ENCODE data around the gene SHROOM3. TPM values are rescaled to one million over a fixed set of nuclear protein-coding genes. Genes with fewer than 3 reads are reported as not detected.

Gene SHROOM3
- total RNA-seq (10 to 100 TPM in 2 of 4 donors, 1 to 10 TPM in 2; 5.1 to 57.4 (median 13.3) TPM), polyA plus RNA-seq (10 to 100 TPM; 28.2 to 71.0 (median 63.6) TPM)

DNA sequence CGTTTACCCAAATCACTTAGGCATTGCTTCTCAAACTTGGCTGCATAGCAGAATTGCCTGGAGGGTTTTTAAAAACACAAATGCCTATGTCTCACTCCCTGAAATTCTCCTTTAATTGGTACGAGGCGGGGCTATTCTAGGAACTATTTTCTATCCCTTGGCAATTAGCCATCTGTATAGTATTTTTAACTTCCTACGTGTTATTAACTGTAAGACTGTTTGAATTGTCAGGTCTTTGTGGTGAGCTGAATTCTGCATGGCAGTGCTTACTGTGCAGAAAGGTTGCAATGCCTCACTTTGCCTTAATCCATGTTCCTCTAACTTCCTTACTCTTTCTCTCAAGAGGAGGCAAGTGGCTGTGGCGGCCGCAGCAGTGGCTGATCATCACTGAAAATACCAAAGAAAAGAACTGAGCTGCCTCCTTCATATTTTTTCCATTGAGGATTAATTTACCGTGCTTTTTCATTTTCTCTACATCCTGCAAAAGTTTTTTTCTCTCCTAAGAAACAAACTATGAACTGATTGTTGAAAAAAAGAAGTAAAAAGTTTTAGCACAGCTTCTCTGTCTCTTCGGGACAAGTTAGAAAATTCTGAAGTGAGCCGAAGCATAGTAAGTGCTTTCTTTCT, at the start of gene SHROOM3:
Gene SHROOM3 (plus strand): TSS at position 329 of the 627 bp plus-strand sequence. CDS start 824 bp downstream, outside the sequence.
- TF ChIP-seq EP300 (IDR thresholded peaks at IDR 0.05): no peak
- TF ChIP-seq POLR2AphosphoS5 (IDR thresholded peaks at IDR 0.05): no peak
- TF ChIP-seq POLR2A (IDR thresholded peaks at IDR 0.05): no peak
- Histone ChIP-seq H3K4me3 (peak within 1 kb of the TSS in 3 of 4 donors; percentile 26 to 40 (median 36)), H3K9me3 (peaks cover 0 to 1% (median 0%) of the 10 kb centered on the region in 4 donors), H3K27ac (peak within 1 kb of the TSS in 3 of 4 donors; percentile 60 to 74 (median 71)), H3K4me1 (peaks cover 0 to 4% (median 1%) of the 10 kb centered on the region in 4 donors), H3K36me3 (no peaks in the 10 kb centered on the region), H3K27me3 (no peaks in the 10 kb centered on the region)
- no peak for DNase-seq
- intact Hi-C loops (cut with DNase I): loop anchor here (5.0 kb wide), 1 partner anchor 317 kb away; no protein-coding TSS in a partner anchor
- WGBS, 2 donors: 44 to 64% methylated on average over 9 of the region's 9 CpGs

DNA sequence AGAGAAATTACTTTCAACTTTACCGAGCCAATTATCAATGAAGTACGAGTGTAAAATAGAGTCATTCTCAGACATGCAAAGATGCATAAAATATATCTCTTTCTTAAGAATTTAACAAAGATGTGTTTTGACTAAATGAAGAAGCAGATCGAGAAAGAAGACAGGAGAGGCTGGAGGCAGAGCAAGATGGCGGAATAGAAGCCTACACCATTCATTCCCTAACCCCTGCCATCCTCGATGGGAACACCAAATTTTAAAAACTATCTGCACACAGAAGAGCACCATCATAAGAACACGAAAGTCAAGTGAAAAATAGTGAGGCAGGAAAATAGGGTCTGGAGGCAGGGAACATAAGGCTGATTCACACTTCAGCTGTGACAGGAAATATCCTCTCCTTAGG, 49.1 kb upstream of the SHROOM3 start:
- intact Hi-C loops (cut with DNase I): no loop called here
- DNase-seq: no peak
- WGBS, 2 donors: 93 to 94% methylated on average over 6 of the region's 6 CpGs
- Histone ChIP-seq H3K4me1 (no peaks in the 10 kb centered on the region), H3K9me3 (peaks cover 0 to 3% (median 0%) of the 10 kb centered on the region in 4 donors), H3K4me3 (no peak overlapping the region), H3K36me3 (no peaks in the 10 kb centered on the region), H3K27me3 (no peaks in the 10 kb centered on the region), H3K27ac (no peak overlapping the region)
- TF ChIP-seq POLR2AphosphoS5 (IDR thresholded peaks at IDR 0.05) (no peak), POLR2A (IDR thresholded peaks at IDR 0.05) (no peak), EP300 (IDR thresholded peaks at IDR 0.05) (no peak)
- TF ChIP-seq, protein P1, sequence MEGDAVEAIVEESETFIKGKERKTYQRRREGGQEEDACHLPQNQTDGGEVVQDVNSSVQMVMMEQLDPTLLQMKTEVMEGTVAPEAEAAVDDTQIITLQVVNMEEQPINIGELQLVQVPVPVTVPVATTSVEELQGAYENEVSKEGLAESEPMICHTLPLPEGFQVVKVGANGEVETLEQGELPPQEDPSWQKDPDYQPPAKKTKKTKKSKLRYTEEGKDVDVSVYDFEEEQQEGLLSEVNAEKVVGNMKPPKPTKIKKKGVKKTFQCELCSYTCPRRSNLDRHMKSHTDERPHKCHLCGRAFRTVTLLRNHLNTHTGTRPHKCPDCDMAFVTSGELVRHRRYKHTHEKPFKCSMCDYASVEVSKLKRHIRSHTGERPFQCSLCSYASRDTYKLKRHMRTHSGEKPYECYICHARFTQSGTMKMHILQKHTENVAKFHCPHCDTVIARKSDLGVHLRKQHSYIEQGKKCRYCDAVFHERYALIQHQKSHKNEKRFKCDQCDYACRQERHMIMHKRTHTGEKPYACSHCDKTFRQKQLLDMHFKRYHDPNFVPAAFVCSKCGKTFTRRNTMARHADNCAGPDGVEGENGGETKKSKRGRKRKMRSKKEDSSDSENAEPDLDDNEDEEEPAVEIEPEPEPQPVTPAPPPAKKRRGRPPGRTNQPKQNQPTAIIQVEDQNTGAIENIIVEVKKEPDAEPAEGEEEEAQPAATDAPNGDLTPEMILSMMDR (IDR thresholded peaks at IDR 0.05): no peak

DNA sequence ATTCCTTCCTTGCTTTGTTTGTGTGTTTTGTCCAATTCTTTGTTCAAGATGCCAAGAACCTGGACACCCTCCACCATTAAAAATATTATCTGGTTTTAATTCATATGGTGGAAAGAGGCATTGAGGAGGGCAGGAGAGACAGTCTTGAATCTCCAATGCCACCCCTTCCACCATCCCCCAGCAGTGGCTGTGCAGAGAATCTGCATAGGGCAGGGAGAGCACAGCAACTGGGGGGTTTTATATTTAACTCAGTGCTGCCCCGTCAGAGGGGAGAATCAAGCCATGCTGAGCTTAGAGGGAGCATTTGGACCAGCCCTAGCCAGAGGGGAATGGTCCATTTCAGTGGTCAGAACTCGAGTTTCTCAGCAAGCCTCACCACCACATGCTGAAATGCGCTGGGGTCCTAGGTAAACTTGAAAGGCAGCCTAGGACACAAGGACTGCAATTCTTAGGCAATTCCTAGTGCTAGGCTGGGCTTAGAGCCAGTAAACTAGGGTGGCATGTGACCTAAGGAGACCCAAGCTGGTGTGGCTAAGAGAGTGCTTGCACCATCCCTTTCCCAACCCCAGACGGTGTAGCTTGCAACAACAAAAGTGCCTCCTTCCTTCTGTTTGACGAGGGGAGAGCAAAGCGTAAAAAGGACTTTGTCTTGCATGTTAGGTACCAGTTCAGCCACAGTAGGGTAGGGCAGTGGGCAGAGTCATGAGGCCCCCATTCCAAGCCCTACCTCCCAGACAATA, 48.3 kb upstream of the SHROOM3 start:
- no peak for TF ChIP-seq POLR2A (IDR thresholded peaks at IDR 0.05)
- no peak for TF ChIP-seq POLR2AphosphoS5 (IDR thresholded peaks at IDR 0.05)
- TF ChIP-seq, protein P1 (IDR thresholded peaks at IDR 0.05): no peak
- no peak for TF ChIP-seq EP300 (IDR thresholded peaks at IDR 0.05)
- no peaks in the 10 kb centered on the region for H3K36me3 ChIP-seq
- intact Hi-C loops (cut with DNase I): no loop called here
- no peak overlapping the region for H3K27ac ChIP-seq
- no peaks in the 10 kb centered on the region for H3K27me3 ChIP-seq
- WGBS, 2 donors: 90% methylated on average over 6 of the region's 6 CpGs
- H3K4me1 ChIP-seq: no peaks in the 10 kb centered on the region
- no peak overlapping the region for H3K4me3 ChIP-seq
- DNase-seq: no peak
- no peaks in the 10 kb centered on the region for H3K9me3 ChIP-seq

DNA sequence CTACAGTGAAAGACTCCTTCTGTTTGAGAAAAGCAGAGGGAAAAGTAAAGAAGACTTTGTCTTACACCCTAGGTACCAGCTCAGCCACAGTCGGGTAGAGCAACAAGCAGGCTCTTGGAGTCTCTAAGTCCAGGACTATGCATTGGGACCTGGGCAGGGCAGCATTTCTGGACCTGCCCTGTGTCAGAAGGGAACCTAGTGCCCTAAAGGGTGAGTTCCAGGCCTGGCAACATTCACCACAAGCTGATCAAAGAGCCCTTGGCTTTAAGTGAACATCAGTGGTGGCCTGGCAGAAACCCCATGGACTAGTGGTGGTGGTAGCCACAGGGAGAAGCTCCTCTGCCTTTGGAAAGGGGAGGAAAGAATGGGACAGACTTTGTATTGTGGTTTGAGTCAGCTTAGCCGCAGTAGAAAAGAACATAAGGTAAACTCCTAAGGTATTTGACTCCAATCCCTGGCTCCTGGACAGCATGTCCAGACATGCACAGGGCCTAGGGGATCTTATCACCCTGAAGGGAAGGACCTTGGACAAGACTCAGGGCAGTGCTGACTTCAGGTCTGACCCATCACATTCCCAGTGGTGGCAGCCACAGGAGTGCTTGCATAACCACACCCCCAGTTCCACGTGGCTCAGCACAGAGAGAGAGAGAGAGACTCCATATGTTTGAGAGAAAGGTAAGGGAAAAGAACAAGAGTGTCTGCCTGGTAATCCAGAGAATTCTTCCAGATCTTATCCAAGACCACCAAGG, 46.7 kb upstream of the SHROOM3 start:
- Histone ChIP-seq H3K27ac (no peak overlapping the region), H3K27me3 (no peaks in the 10 kb centered on the region), H3K4me1 (no peaks in the 10 kb centered on the region), H3K4me3 (no peak overlapping the region), H3K36me3 (no peaks in the 10 kb centered on the region), H3K9me3 (peaks cover 0 to 3% (median 0%) of the 10 kb centered on the region in 4 donors)
- intact Hi-C loops (cut with DNase I): no loop called here
- no peak for DNase-seq
- TF ChIP-seq, protein P1 (IDR thresholded peaks at IDR 0.05): no peak
- TF ChIP-seq POLR2A (IDR thresholded peaks at IDR 0.05) (no peak), POLR2AphosphoS5 (IDR thresholded peaks at IDR 0.05) (no peak), EP300 (IDR thresholded peaks at IDR 0.05) (no peak)
- WGBS, 2 donors: 80 to 86% methylated on average over 3 of the region's 3 CpGs
